ENCODE measurements around the gene ADGRG1.

ADGRG1 gene

GRCh38 chr16:57619606-57620334, 8.7 kb upstream of the ADGRG1 start:
- in situ Hi-C loops (cut with HindIII; ENCODE audit: low sequenced_read_pairs), result no loop called here
- H3K4me3 ChIP-seq (ENCODE audit: low read depth, low read length), result no peak overlapping the region
- DNase-seq (ENCODE audit: low read depth), result no peak
- TF ChIP-seq CTCF (IDR thresholded peaks at IDR 0.05; ENCODE audit: low read depth, low read length, missing control alignments), result no peak

GRCh38 chr16:57620335-57621231, 7.8 kb upstream of the ADGRG1 start:
- TF ChIP-seq CTCF (IDR thresholded peaks at IDR 0.05; ENCODE audit: low read depth, low read length, missing control alignments), result no peak
- in situ Hi-C loops (cut with HindIII; ENCODE audit: low sequenced_read_pairs), result no loop called here
- no peak for DNase-seq (ENCODE audit: low read depth)
- H3K4me3 ChIP-seq (ENCODE audit: low read depth, low read length), result no peak overlapping the region

GRCh38 chr16:57621521-57622271, 6.7 kb upstream of the ADGRG1 start:
- no peak overlapping the region for H3K4me3 ChIP-seq (ENCODE audit: low read depth, low read length)
- in situ Hi-C loops (cut with HindIII; ENCODE audit: low sequenced_read_pairs), result no loop called here
- no peak for TF ChIP-seq CTCF (IDR thresholded peaks at IDR 0.05; ENCODE audit: low read depth, low read length, missing control alignments)
- no peak for DNase-seq (ENCODE audit: low read depth)

GRCh38 chr16:57622361-57623250, 5.8 kb upstream of the ADGRG1 start:
- H3K4me3 ChIP-seq (ENCODE audit: low read depth, low read length), result no peak overlapping the region
- no peak for DNase-seq (ENCODE audit: low read depth)
- no peak for TF ChIP-seq CTCF (IDR thresholded peaks at IDR 0.05; ENCODE audit: low read depth, low read length, missing control alignments)
- in situ Hi-C loops (cut with HindIII; ENCODE audit: low sequenced_read_pairs), result no loop called here

GRCh38 chr16:57623251-57624043, 5.0 kb upstream of the ADGRG1 start:
- TF ChIP-seq CTCF (IDR thresholded peaks at IDR 0.05; ENCODE audit: low read depth, low read length, missing control alignments), result no peak
- DNase-seq (ENCODE audit: low read depth), result no peak
- H3K4me3 ChIP-seq (ENCODE audit: low read depth, low read length), result no peak overlapping the region
- in situ Hi-C loops (cut with HindIII; ENCODE audit: low sequenced_read_pairs), result no loop called here
